ENCODE data around the gene DCST2.
A peak's percentile ranks its signal among the peaks of the same experiment; 100 is the strongest.
"Not testable (repeated sequence)": the region's sequence is repeated elsewhere in the genome, so short reads cannot be mapped to it uniquely, and the experiment has no call there.

DCST2 gene

GRCh38 chr1:154982897-154983648, 50.5 kb downstream of the DCST2 start, which contains the start of gene FLAD1:
Gene FLAD1, plus strand, starts transcription at chr1:154983344. Its CDS starts 351 bp downstream, at chr1:154983695.
- Histone ChIP-seq H3K79me1 (ENCODE audit: low read depth, low read length) (peaks cover 9% of the 10 kb centered on the region), H3K14ac (ENCODE audit: low read length) (no peak within 1 kb of the TSS), H3K9me3 (replicated peaks in 1 of 2; ENCODE audit: control insufficient read depth in 2 of 2, insufficient read depth in 1 of 2, low read depth in 1 of 2, low read length in 2 of 2) (no peaks in the 10 kb centered on the region), H2AK5ac (ENCODE audit: low read depth, low read length) (peak within 1 kb of the TSS; percentile 59), H2BK12ac (ENCODE audit: low read length) (no peak within 1 kb of the TSS), H4K91ac (ENCODE audit: low read depth, low read length, poor library complexity) (no peak within 1 kb of the TSS), H3K36me3 (replicated peaks in 1 of 2; ENCODE audit: control insufficient read depth in 2 of 2, insufficient read depth in 2 of 2, low read length in 2 of 2) (peaks cover 19 to 59% of the 10 kb centered on the region in 2 donors), H3K27me3 (ENCODE audit: control insufficient read depth in 3 of 3, insufficient read depth in 3 of 3, low read depth in 1 of 3, low read length in 3 of 3) (no peaks in the 10 kb centered on the region), H2BK5ac (ENCODE audit: low read length) (no peak within 1 kb of the TSS), H2AFZ (ENCODE audit: low read length) (peak within 1 kb of the TSS; percentile 77), H3K9ac (ENCODE audit: low read depth, low read length, poor library complexity) (peak within 1 kb of the TSS; percentile 82), H2BK120ac (ENCODE audit: low read depth, low read length) (no peak within 1 kb of the TSS), H3K4ac (ENCODE audit: low read length) (peak within 1 kb of the TSS; percentile 26), H4K8ac (ENCODE audit: low read depth, low read length) (no peak within 1 kb of the TSS), H3K4me2 (ENCODE audit: insufficient read depth, low read length, poor library complexity, severe bottlenecking) (peak within 1 kb of the TSS; percentile 84), H3K4me3 (ENCODE audit: low read length in 2 of 2) (peak within 1 kb of the TSS; percentile 73 to 89), H3K27ac (replicated peaks; ENCODE audit: low read length) (peak within 1 kb of the TSS; percentile 70), H3K23ac (ENCODE audit: low read depth, low read length, poor library complexity) (peak within 1 kb of the TSS; percentile 11), H3K4me1 (ENCODE audit: control insufficient read depth in 2 of 2, insufficient read depth in 1 of 2, low read depth in 1 of 2, low read length in 2 of 2) (peaks cover 1 to 5% of the 10 kb centered on the region in 2 donors), H3K18ac (ENCODE audit: low read length) (peak within 1 kb of the TSS; percentile 57), H2BK15ac (ENCODE audit: low read length) (no peak within 1 kb of the TSS)
- no CpG with 5 or more reads among the region's 26 CpGs for WGBS, 2 donors (ENCODE audit: extremely low coverage in 2 of 2, insufficient read length in 2 of 2, insufficient replicate concordance in 1 of 2)
- DNase-seq (ENCODE audit: low spot score), result peak; percentile 99

GRCh38 chr1:154982341-154982740, 51.2 kb downstream of the DCST2 start:
- Histone ChIP-seq H3K36me3 (replicated peaks in 1 of 2; ENCODE audit: control insufficient read depth in 2 of 2, insufficient read depth in 2 of 2, low read length in 2 of 2) (peaks cover 15 to 59% of the 10 kb centered on the region in 2 donors), H3K27me3 (ENCODE audit: control insufficient read depth in 3 of 3, insufficient read depth in 3 of 3, low read depth in 1 of 3, low read length in 3 of 3) (no peaks in the 10 kb centered on the region), H3K4me2 (ENCODE audit: insufficient read depth, low read length, poor library complexity, severe bottlenecking) (peak overlapping the region; percentile 29), H3K4me1 (ENCODE audit: control insufficient read depth in 2 of 2, insufficient read depth in 1 of 2, low read depth in 1 of 2, low read length in 2 of 2) (peaks cover 1 to 5% of the 10 kb centered on the region in 2 donors), H2BK15ac (ENCODE audit: low read length) (no peak overlapping the region), H3K9me3 (replicated peaks in 1 of 2; ENCODE audit: control insufficient read depth in 2 of 2, insufficient read depth in 1 of 2, low read depth in 1 of 2, low read length in 2 of 2) (no peaks in the 10 kb centered on the region), H2BK5ac (ENCODE audit: low read length) (no peak overlapping the region), H3K14ac (ENCODE audit: low read length) (no peak overlapping the region), H3K79me1 (ENCODE audit: low read depth, low read length) (peaks cover 9% of the 10 kb centered on the region), H3K4me3 (ENCODE audit: low read length in 2 of 2) (peak overlapping the region; percentile 73 to 74), H4K8ac (ENCODE audit: low read depth, low read length) (no peak overlapping the region), H3K9ac (ENCODE audit: low read depth, low read length, poor library complexity) (no peak overlapping the region), H4K91ac (ENCODE audit: low read depth, low read length, poor library complexity) (no peak overlapping the region), H2BK120ac (ENCODE audit: low read depth, low read length) (no peak overlapping the region), H2AFZ (ENCODE audit: low read length) (peak overlapping the region; percentile 77), H3K23ac (ENCODE audit: low read depth, low read length, poor library complexity) (no peak overlapping the region), H3K4ac (ENCODE audit: low read length) (no peak overlapping the region), H2AK5ac (ENCODE audit: low read depth, low read length) (no peak overlapping the region), H2BK12ac (ENCODE audit: low read length) (no peak overlapping the region), H3K18ac (ENCODE audit: low read length) (no peak overlapping the region), H3K27ac (replicated peaks; ENCODE audit: low read length) (peak overlapping the region; percentile 70)
- WGBS, 2 donors (ENCODE audit: extremely low coverage in 2 of 2, insufficient read length in 2 of 2, insufficient replicate concordance in 1 of 2), result no CpG with 5 or more reads among the region's 6 CpGs
- DNase-seq (ENCODE audit: low spot score), result no peak

- H4K91ac ChIP-seq (ENCODE audit: low read depth, low read length, poor library complexity), result no peak overlapping the region
- H2BK5ac ChIP-seq (ENCODE audit: low read length), result no peak overlapping the region
- H3K9me3 ChIP-seq (replicated peaks in 1 of 2; ENCODE audit: control insufficient read depth in 2 of 2, insufficient read depth in 1 of 2, low read depth in 1 of 2, low read length in 2 of 2), result no peaks in the 10 kb centered on the region
- H3K14ac ChIP-seq (ENCODE audit: low read length), result no peak overlapping the region
- no peak overlapping the region for H2AK5ac ChIP-seq (ENCODE audit: low read depth, low read length)
- no peak overlapping the region for H3K4me2 ChIP-seq (ENCODE audit: insufficient read depth, low read length, poor library complexity, severe bottlenecking)
- no peak overlapping the region for H2BK120ac ChIP-seq (ENCODE audit: low read depth, low read length)
- H2AFZ ChIP-seq (ENCODE audit: low read length), result no peak overlapping the region
- no peak overlapping the region for H3K23ac ChIP-seq (ENCODE audit: low read depth, low read length, poor library complexity)
- no peak overlapping the region for H2BK12ac ChIP-seq (ENCODE audit: low read length)
- H3K4me1 ChIP-seq (ENCODE audit: control insufficient read depth in 2 of 2, insufficient read depth in 1 of 2, low read depth in 1 of 2, low read length in 2 of 2), result peaks cover 2 to 11% of the 10 kb centered on the region in 2 donors
- no peak overlapping the region for H3K18ac ChIP-seq (ENCODE audit: low read length)
- peaks cover 2% of the 10 kb centered on the region for H3K79me1 ChIP-seq (ENCODE audit: low read depth, low read length)
- no peak overlapping the region for H4K8ac ChIP-seq (ENCODE audit: low read depth, low read length)
- H2BK15ac ChIP-seq (ENCODE audit: low read length), result no peak overlapping the region
- H3K9ac ChIP-seq (ENCODE audit: low read depth, low read length, poor library complexity), result no peak overlapping the region
- H3K4ac ChIP-seq (ENCODE audit: low read length), result no peak overlapping the region
- no peaks in the 10 kb centered on the region for H3K27me3 ChIP-seq (ENCODE audit: control insufficient read depth in 3 of 3, insufficient read depth in 3 of 3, low read depth in 1 of 3, low read length in 3 of 3)
- no peak overlapping the region for H3K27ac ChIP-seq (replicated peaks; ENCODE audit: low read length)
- H3K4me3 ChIP-seq (ENCODE audit: low read length in 2 of 2), result no peak overlapping the region
- no CpG with 5 or more reads among the region's 3 CpGs for WGBS, 2 donors (ENCODE audit: extremely low coverage in 2 of 2, insufficient read length in 2 of 2, insufficient replicate concordance in 1 of 2)
- no peak for DNase-seq (ENCODE audit: low spot score)
- H3K36me3 ChIP-seq (replicated peaks in 1 of 2; ENCODE audit: control insufficient read depth in 2 of 2, insufficient read depth in 2 of 2, low read length in 2 of 2), result peaks cover 13 to 51% of the 10 kb centered on the region in 2 donors
These were observed 55.2 kb downstream of the DCST2 start for GRCh38 chr1:154978360-154978759.

GRCh38 chr1:154977762-154978161, 55.8 kb downstream of the DCST2 start:
- H4K91ac ChIP-seq (ENCODE audit: low read depth, low read length, poor library complexity); H3K18ac ChIP-seq (ENCODE audit: low read length); H3K14ac ChIP-seq (ENCODE audit: low read length); H3K23ac ChIP-seq (ENCODE audit: low read depth, low read length, poor library complexity); H2BK15ac ChIP-seq (ENCODE audit: low read length); H3K9me3 ChIP-seq (replicated peaks in 1 of 2; ENCODE audit: control insufficient read depth in 2 of 2, insufficient read depth in 1 of 2, low read depth in 1 of 2, low read length in 2 of 2); H3K9ac ChIP-seq (ENCODE audit: low read depth, low read length, poor library complexity); H3K4ac ChIP-seq (ENCODE audit: low read length); H3K27me3 ChIP-seq (ENCODE audit: control insufficient read depth in 3 of 3, insufficient read depth in 3 of 3, low read depth in 1 of 3, low read length in 3 of 3); H2BK120ac ChIP-seq (ENCODE audit: low read depth, low read length); H2AK5ac ChIP-seq (ENCODE audit: low read depth, low read length); H2BK12ac ChIP-seq (ENCODE audit: low read length); H3K4me3 ChIP-seq (ENCODE audit: low read length in 2 of 2); H3K79me1 ChIP-seq (ENCODE audit: low read depth, low read length); H2BK5ac ChIP-seq (ENCODE audit: low read length); H3K27ac ChIP-seq (replicated peaks; ENCODE audit: low read length); H2AFZ ChIP-seq (ENCODE audit: low read length); DNase-seq (ENCODE audit: low spot score); H4K8ac ChIP-seq (ENCODE audit: low read depth, low read length); H3K4me2 ChIP-seq (ENCODE audit: insufficient read depth, low read length, poor library complexity, severe bottlenecking): not testable (repeated sequence)
- no CpG with 5 or more reads among the region's 3 CpGs for WGBS, 2 donors (ENCODE audit: extremely low coverage in 2 of 2, insufficient read length in 2 of 2, insufficient replicate concordance in 1 of 2)
- Histone ChIP-seq H3K4me1 (ENCODE audit: control insufficient read depth in 2 of 2, insufficient read depth in 1 of 2, low read depth in 1 of 2, low read length in 2 of 2) (peaks cover 5 to 15% of the 10 kb centered on the region in 2 donors), H3K36me3 (replicated peaks in 1 of 2; ENCODE audit: control insufficient read depth in 2 of 2, insufficient read depth in 2 of 2, low read length in 2 of 2) (peaks cover 13 to 51% of the 10 kb centered on the region in 2 donors)

Measured in neuronal stem cell (in vitro differentiated cells).